Measurements from ENCODE around the gene MARCHF3. TPM values are rescaled to one million over a fixed set of nuclear protein-coding genes. Genes with fewer than 3 reads are reported as not detected.
A peak's percentile ranks its signal among the peaks of the same experiment; 100 is the strongest.

The MARCHF3 gene
- total RNA-seq, 2 experiments from 2014 or later: 4.0 to 4.4 TPM

DNA sequence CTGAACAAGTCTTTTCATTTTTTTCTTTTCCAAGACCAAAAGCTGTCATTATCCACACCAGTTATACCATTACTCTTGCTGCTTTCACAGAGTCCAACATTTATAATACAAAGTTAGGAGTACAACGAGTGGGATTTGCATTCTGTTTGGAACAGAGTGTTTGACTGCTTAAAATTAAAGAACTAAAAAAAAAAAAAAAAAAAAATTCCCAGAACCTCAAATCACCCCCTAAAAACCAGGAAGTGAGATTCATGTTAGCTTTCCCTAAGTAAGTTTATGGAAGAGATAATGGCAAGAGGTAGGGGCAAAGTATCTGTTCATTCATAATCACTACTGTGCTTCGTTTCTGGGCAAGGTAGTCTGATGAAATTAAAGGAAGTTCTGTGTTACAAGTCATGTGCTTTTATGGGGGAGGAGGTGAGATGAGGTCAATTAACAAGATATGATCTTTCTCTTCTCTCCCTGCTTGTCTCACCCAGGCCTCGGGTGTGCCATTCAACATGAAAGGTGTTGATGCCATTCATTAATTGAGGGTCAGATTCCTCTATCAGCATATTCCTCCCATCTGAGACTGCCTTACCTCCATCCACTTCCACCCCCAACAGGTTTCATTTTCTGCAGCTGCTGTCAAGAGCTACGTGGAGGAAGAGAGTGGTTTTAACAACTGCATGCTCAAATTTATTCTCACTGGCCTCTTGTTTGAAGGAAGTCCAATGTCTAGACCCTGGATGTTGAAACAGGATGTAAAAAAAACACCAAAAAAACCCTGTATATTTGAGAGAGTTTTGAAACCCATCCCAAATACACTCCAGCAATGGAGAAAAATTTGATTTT, 58.1 kb downstream of the MARCHF3 start:
- DNase-seq: peak; percentile 26
- Mint-ChIP-seq H3K4me1 (ENCODE audit: low read depth) (peaks cover 24% of the 10 kb centered on the region), H3K9me3 (no peaks in the 10 kb centered on the region), H3K36me3 (no peaks in the 10 kb centered on the region), H3K4me3 (peak overlapping the region; percentile 47), H3K27ac (peak overlapping the region; percentile 78), H3K27me3 (no peaks in the 10 kb centered on the region)
- POLR2A ChIA-PET: interaction anchor here (0.7 to 0.8 kb wide), 2 partner anchors 57 kb away, joined by 3 to 4 read pairs; no protein-coding TSS in a partner anchor
- CTCF ChIA-PET: no interaction called here
- intact Hi-C loops (cut with micrococcal nuclease): loop anchor here (1.0 to 2.0 kb wide), 3 partner anchors 16 to 101 kb away; partner anchors contain the start of genes C5orf63 and MARCHF3

DNA sequence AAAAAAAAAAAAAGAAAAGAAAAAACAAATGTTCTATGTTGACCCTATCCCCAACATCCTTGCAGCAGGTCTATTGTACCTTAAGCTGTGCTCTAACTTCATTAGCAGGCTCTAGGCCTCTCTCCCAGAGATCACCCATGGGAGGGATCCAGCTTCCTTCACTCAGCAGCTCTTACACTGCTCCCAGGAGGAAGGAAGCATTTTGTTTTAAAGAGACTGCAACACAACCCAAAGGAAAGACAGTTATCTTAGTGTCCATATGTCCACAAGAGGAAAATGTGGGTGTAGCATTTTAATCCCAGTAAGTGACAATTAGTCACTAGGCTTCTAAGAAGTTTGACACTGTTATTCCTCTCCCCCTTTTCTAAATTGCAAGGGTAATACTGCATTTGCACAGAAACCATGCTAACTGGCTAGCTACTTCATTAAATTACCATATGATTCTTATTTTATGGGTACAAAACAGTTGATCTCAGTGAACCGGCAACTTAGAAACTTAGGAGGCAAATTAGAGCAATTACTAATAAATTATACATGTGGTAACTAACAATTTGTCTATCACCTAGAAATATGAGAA, 58.8 kb downstream of the MARCHF3 start:
- H3K36me3 Mint-ChIP-seq: no peaks in the 10 kb centered on the region
- H3K4me3 Mint-ChIP-seq: peak overlapping the region; percentile 5
- H3K27me3 Mint-ChIP-seq: no peaks in the 10 kb centered on the region
- intact Hi-C loops (cut with micrococcal nuclease): loop anchor here (1.0 to 2.0 kb wide), 3 partner anchors 17 to 101 kb away; partner anchors contain the start of genes C5orf63 and MARCHF3
- ChIA-PET CTCF (no interaction called here), POLR2A (interaction anchor here (0.8 kb wide), 1 partner anchor 58 kb away, joined by 3 read pairs; no protein-coding TSS in a partner anchor)
- peaks cover 24% of the 10 kb centered on the region for H3K4me1 Mint-ChIP-seq (ENCODE audit: low read depth)
- no peaks in the 10 kb centered on the region for H3K9me3 Mint-ChIP-seq
- H3K27ac Mint-ChIP-seq: no peak overlapping the region
- DNase-seq: no peak

DNA sequence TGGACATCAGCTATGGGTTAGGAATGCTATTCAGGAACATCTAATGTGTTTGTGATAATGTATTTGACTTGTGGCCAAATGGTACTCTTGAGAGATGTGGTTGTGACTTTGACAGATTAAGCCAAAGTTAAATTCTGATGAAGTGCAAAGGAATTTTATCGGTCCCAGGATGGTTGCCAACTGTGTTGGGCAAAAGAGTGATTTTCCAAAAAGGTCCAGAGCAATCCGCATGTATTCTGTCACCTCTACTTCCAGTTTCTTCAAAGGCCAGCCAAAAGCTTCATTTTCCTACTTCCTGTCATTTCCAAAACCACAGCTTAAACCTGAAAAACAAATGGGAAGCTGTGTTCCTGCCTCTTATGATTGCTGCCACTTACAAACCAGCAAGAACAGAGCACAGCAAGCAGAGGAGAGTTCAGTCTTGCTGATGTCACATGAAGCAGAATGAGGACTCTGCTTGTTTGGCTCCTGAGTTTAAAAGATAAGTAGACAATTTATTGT, 59.8 kb downstream of the MARCHF3 start:
- H3K36me3 Mint-ChIP-seq: no peaks in the 10 kb centered on the region
- no peaks in the 10 kb centered on the region for H3K27me3 Mint-ChIP-seq
- CTCF ChIA-PET: interaction anchor here (0.6 kb wide), 1 partner anchor 31 kb away, joined by 3 read pairs; no protein-coding TSS in a partner anchor
- H3K4me3 Mint-ChIP-seq: no peak overlapping the region
- no peak overlapping the region for H3K27ac Mint-ChIP-seq
- DNase-seq: no peak
- intact Hi-C loops (cut with micrococcal nuclease): no loop called here
- no peaks in the 10 kb centered on the region for H3K9me3 Mint-ChIP-seq
- POLR2A ChIA-PET: no interaction called here
- H3K4me1 Mint-ChIP-seq (ENCODE audit: low read depth): peaks cover 24% of the 10 kb centered on the region

DNA sequence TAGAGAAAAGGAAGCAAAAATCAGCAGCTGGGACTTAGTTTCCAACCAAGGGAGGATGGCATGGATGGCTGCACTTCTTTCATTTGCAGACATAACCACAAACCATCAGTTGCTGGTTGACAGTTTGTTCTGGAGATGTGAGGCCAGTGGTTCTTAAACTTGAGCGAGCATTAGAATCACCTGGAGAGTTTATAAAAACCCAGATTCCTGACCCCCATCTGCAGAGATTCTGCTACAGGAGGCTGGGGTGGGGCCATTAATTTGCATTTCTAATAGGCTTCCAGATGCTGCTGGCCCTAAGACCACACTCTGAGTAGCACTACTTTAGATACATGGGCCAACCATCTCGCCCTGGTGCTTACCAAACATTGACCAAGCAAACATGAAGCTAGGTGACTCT, 60.8 kb downstream of the MARCHF3 start:
- CTCF ChIA-PET: no interaction called here

DNA sequence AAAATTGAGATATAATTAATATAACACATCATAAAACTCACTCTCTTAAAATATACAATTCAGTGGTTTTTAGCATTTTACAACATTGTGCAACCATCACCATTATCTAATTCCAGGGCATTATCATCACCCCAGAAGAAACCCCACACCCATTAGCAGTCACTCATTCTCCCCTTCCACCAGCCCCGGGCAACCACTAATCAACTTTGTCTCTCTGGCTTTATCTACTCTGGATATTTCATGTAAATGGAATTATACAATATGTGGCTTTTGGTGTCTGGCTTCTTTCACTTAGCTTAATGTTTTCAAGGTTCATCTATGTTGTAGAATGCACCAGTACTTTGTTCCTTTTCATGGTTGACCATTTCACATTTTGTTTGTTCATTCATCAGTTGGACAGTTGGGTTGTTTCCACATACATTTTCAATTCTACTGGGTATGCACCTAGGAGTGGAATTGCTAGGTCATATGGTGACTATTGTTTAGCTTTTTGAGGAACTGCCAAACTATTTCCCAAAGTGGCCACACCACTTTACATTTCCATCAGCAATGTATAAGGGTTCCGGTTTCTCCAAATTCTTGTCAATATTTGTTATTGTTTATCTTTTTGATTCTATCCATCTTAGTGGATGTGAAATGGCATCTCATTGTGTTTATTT, 62.4 kb downstream of the MARCHF3 start:
- Mint-ChIP-seq H3K36me3 (no peaks in the 10 kb centered on the region), H3K9me3 (no peaks in the 10 kb centered on the region), H3K27me3 (no peaks in the 10 kb centered on the region), H3K4me3 (no peak overlapping the region), H3K27ac (no peak overlapping the region), H3K4me1 (ENCODE audit: low read depth) (peaks cover 15% of the 10 kb centered on the region)
- CTCF ChIA-PET: no interaction called here
- intact Hi-C loops (cut with micrococcal nuclease): no loop called here
- POLR2A ChIA-PET: no interaction called here
- no peak for DNase-seq

More for the DNA sequence above, 60.8 kb downstream of the MARCHF3 start:
- intact Hi-C loops (cut with micrococcal nuclease): no loop called here
- no peaks in the 10 kb centered on the region for H3K36me3 Mint-ChIP-seq
- DNase-seq: no peak
- no peak overlapping the region for H3K4me3 Mint-ChIP-seq
- no peak overlapping the region for H3K27ac Mint-ChIP-seq
- POLR2A ChIA-PET: no interaction called here
- peaks cover 24% of the 10 kb centered on the region for H3K4me1 Mint-ChIP-seq (ENCODE audit: low read depth)
- H3K27me3 Mint-ChIP-seq: no peaks in the 10 kb centered on the region
- H3K9me3 Mint-ChIP-seq: no peaks in the 10 kb centered on the region

DNA sequence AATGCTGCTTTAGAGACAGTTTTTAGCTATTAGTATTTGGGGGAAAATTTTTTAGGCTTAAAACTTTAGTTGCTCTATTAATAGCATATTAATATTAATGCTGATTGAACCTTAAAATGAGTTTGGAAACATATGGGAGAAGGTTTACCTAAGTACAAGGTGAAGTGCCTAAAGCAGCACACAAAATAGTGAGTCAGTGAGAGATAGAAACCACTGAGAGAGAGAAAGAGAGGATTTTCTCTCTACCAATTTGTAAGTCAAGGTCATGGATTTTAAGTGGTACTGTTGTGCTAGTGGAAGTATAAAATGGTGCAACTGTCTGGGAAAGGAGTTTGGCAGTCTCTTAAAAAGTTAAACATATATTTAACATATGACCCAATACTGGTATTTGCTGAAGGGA, 64.9 kb downstream of the MARCHF3 start:
- Mint-ChIP-seq H3K9me3 (no peaks in the 10 kb centered on the region), H3K4me1 (ENCODE audit: low read depth) (no peaks in the 10 kb centered on the region), H3K27me3 (no peaks in the 10 kb centered on the region), H3K4me3 (no peak overlapping the region), H3K36me3 (no peaks in the 10 kb centered on the region), H3K27ac (no peak overlapping the region)
- POLR2A ChIA-PET: no interaction called here
- intact Hi-C loops (cut with micrococcal nuclease): no loop called here
- no peak for DNase-seq
- CTCF ChIA-PET: no interaction called here

DNA sequence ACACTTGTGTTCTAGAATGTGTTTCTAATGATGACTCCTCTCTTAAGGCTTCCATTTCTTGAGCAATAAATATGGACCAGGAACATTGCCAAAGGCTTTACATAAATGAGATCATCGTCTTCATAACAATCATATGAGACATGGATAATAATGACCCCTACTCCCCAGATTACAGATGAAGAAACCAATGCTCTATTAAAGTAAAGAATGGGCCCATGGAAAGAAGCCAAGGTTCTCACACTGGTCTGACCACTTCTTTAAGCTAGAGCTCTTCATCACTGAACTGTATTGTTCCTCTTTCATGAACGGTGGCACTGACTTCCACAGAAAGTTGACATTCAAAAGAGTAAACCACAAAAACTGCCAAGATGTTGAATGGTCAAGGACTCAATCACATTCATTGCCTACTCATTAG, 65.3 kb downstream of the MARCHF3 start:
- ChIA-PET POLR2A (no interaction called here), CTCF (no interaction called here)
- Mint-ChIP-seq H3K27me3 (no peaks in the 10 kb centered on the region), H3K9me3 (no peaks in the 10 kb centered on the region), H3K36me3 (no peaks in the 10 kb centered on the region), H3K27ac (no peak overlapping the region), H3K4me1 (ENCODE audit: low read depth) (no peaks in the 10 kb centered on the region), H3K4me3 (no peak overlapping the region)
- DNase-seq: no peak
- intact Hi-C loops (cut with micrococcal nuclease): no loop called here

DNA sequence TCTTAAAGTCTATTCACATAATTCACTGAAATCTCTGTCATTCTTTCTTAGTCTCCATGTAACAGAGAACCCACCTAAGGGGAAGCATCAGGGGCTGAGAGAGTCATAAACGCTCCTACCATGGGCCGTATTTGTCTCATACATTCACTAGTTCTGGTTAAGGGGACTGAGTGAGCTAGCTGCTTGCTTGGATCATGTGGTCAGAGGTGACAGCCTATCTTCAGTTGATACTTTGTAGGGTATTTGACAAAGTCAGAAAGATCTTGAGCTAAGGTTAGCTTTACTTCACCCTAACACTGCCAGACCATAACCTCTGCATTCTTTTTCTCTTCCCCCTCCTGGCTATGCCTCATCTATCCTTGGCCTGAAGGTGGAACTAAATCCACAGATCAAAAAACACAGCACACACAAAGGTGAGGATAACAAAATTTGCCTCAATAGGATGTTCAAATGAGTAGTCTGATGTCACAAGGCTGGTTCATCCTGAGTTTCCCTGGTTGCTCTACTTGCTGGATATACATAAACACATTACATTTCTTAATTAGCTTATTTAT, 66.5 kb downstream of the MARCHF3 start:
- no peaks in the 10 kb centered on the region for H3K27me3 Mint-ChIP-seq
- no peak overlapping the region for H3K4me3 Mint-ChIP-seq
- H3K36me3 Mint-ChIP-seq: no peaks in the 10 kb centered on the region
- intact Hi-C loops (cut with micrococcal nuclease): no loop called here
- no peaks in the 10 kb centered on the region for H3K4me1 Mint-ChIP-seq (ENCODE audit: low read depth)
- POLR2A ChIA-PET: no interaction called here
- H3K9me3 Mint-ChIP-seq: no peaks in the 10 kb centered on the region
- DNase-seq: no peak
- CTCF ChIA-PET: interaction anchor here (0.8 kb wide), 1 partner anchor 12 kb away, joined by 3 read pairs; no protein-coding TSS in a partner anchor
- H3K27ac Mint-ChIP-seq: no peak overlapping the region

DNA sequence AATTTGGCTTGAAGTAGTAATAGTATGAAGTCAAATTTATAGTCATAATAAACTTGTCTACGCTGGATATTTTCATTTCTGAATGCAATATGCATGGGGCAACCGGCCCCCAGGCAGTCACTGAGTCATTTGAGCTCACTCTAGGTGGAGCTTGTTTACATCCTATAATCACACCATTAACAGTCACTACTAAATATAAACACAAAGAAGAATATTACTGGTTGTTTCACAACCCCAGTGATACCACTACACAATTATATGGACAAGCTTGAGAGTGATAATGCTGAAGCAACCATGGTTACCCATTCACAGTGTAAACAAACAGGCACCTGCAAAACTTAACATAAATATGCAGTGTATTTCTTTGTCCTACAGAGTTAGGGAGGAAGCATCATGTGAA, 68.7 kb downstream of the MARCHF3 start:
- DNase-seq: no peak
- no peaks in the 10 kb centered on the region for H3K9me3 Mint-ChIP-seq
- CTCF ChIA-PET: no interaction called here
- H3K4me1 Mint-ChIP-seq (ENCODE audit: low read depth): no peaks in the 10 kb centered on the region
- no peak overlapping the region for H3K4me3 Mint-ChIP-seq
- intact Hi-C loops (cut with micrococcal nuclease): no loop called here
- POLR2A ChIA-PET: no interaction called here
- no peaks in the 10 kb centered on the region for H3K27me3 Mint-ChIP-seq
- H3K27ac Mint-ChIP-seq: no peak overlapping the region
- H3K36me3 Mint-ChIP-seq: peaks cover under 1% of the 10 kb centered on the region

DNA sequence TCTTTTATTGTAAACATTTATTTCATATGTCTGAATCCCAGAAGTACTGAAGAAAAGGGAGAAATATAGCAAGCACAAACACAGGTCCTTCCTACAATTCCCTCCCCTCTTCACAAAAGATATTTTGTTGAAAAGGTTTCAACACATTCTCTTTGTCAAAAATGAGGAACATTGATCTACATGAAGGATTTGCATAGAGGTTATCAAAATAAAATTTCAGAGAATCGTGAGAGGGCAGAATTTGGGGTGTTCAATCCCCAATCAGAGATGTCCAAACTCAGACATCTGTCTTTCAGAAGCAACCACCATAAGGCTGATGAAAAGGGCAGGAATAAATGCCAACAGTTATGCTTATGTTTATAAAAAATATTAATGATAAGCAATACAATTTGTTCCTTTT, 69.2 kb downstream of the MARCHF3 start:
- Mint-ChIP-seq H3K4me1 (ENCODE audit: low read depth) (no peaks in the 10 kb centered on the region), H3K9me3 (no peaks in the 10 kb centered on the region), H3K4me3 (no peak overlapping the region), H3K27ac (no peak overlapping the region), H3K27me3 (no peaks in the 10 kb centered on the region), H3K36me3 (peaks cover 2% of the 10 kb centered on the region)
- CTCF ChIA-PET: no interaction called here
- no peak for DNase-seq
- intact Hi-C loops (cut with micrococcal nuclease): no loop called here
- POLR2A ChIA-PET: no interaction called here

DNA sequence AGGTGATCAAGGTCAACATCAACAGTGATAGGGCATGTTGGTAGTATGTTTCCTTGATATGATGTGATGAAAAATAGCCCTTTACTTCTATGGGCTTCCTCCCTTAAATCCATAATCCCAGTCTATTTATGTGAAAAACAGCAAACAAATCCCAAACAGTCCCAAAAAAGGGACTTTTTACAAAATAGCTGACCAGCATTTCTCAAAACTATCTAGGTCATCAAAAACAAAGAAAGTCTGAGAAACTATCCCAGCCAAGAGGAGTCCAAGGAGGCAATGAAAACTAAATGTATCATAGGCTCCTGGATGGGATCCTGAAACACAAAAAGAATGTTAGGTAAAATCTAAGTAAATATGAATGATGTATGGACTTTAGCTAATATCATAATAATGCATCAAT, 71.2 kb downstream of the MARCHF3 start:
- H3K36me3 Mint-ChIP-seq: peaks cover 2% of the 10 kb centered on the region
- H3K4me1 Mint-ChIP-seq (ENCODE audit: low read depth): no peaks in the 10 kb centered on the region
- POLR2A ChIA-PET: no interaction called here
- intact Hi-C loops (cut with micrococcal nuclease): no loop called here
- no peaks in the 10 kb centered on the region for H3K27me3 Mint-ChIP-seq
- H3K4me3 Mint-ChIP-seq: no peak overlapping the region
- no peak overlapping the region for H3K27ac Mint-ChIP-seq
- DNase-seq: no peak
- no peaks in the 10 kb centered on the region for H3K9me3 Mint-ChIP-seq
- CTCF ChIA-PET: no interaction called here

DNA sequence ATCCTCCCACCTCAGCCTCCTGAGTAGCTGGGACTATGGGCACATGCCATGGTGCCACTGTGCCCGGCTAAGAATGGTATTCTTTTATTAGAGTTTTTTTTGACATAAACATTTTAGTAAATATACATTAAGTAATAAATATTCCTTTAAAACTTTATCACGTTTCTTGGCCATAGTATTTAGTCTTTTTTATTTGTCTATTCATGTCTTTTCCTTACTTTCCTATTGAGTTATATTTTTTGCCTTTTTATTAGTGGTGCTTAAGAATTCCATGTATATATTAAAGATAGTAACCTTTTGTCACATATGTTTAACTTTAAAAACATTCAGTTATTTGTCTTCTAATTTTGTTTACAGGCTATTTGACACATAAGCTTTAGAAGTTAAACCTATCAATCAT, 73.4 kb downstream of the MARCHF3 start:
- intact Hi-C loops (cut with micrococcal nuclease): no loop called here
- ChIA-PET CTCF (no interaction called here), POLR2A (no interaction called here)
- Mint-ChIP-seq H3K4me3 (no peak overlapping the region), H3K9me3 (no peaks in the 10 kb centered on the region), H3K4me1 (ENCODE audit: low read depth) (no peaks in the 10 kb centered on the region), H3K27ac (no peak overlapping the region), H3K27me3 (no peaks in the 10 kb centered on the region), H3K36me3 (peaks cover 2% of the 10 kb centered on the region)
- no peak for DNase-seq
